EL (cell line): Measurements from ENCODE around the gene PRSS33.

ENCODE experiments used
- DNase-seq: peaks from one replicate; pipeline ENCODE4 v3.0.0-alpha.2; 2016

Gene PRSS33

DNA sequence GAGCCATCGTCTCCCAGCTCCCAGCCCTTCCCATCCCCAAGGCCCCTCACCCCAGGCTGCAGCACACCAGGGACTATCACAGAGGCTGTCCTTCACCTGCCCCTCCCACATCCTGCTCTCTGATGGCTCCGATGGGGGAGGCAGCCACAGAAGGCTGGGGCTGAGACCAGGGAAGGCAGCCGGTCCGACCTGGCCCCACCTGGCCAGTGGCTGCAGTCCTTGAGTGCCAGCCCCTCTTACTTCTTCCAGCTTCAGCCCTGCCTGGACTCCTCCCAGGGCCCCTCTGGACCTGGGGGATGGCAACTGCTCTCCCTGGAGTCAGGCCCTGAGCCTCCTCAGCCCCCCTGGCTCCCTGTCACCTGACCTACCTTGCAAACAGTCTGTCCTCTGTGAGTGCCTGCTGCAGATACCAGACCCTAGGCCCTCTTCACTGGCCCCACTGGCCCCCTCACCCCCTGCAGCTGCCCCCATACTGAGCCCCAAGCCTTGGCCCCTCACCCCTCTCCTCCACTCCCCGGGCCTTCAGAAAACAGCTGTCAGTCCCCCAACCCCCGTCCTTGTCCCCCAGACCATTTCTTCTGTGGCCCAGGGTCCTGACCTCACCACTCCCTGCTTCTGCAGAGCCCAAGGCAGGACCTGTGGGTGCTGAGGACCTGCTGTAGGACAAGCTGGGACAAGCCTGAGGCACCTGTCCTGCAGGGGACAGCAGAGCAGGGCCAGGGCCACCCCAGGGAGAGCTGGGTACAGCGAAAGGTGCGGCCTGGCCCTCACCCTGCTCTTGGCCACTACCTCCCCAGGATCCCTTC, 47.5 kb downstream of the PRSS33 start:
- DNase-seq = no peak

DNA sequence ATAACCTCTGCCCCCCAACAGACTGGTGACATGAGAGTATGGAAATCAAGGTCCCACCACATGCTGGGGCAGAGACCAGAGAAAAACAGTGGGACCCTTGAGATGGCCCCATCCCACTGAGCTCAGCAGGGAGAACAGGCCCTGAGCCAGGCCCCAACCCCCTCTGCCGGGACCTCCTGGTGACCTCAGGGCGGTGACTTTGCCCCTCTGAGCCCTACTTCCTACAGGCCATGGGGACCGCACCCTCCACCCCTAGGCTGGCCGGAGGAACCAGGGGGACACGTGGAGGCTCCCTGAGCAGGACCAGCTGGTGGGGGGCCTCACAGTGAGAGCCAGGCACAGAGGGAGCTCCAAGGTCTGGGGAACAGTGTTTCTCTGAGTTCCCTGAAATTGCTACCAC, 48.7 kb downstream of the PRSS33 start:
- DNase-seq = no peak

DNA sequence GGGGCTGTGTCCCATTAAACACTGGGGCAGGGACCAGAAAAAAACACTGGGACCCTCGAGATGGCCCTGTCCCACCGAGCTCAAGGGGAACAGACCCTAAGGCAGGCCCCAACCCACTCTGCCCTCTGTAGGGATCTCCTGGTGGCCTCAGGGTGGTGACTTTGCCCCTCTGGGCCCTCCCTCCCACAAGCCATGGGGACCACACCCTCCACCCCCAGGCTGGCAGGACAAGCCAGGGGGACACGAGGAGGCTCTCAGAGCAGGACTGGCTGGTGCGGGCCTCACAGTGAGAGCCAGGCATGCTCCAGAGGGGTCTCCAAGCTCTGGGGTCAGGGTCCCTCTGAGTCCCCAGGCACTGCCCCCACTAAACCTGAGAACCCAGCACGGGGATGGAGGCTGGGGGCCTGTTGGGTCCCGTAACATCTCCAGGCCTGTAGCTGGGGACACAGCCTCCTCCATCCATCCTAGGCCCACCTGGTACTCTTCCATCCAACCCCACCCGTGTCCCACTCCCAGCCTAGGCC, 49.4 kb downstream of the PRSS33 start:
- DNase-seq = no peak

DNA sequence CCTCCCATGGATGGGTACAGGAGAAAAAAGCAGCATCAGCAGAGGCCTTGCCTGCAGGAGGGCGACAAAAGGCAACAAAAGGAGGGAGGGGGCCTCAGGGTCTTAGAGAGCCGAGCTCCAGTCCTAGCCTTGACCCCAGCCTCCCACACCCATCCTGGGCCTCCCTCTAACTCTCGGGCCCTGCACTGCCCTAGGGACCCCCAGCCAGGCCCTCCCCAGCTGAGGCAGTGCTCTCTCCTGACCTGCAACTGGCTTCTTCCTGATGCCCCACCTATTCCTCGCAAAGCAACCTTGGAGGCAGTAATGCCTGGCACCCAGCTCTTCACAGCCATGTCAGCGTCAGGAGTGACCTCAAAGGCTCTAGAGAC, 50.1 kb downstream of the PRSS33 start:
- no peak for DNase-seq

DNA sequence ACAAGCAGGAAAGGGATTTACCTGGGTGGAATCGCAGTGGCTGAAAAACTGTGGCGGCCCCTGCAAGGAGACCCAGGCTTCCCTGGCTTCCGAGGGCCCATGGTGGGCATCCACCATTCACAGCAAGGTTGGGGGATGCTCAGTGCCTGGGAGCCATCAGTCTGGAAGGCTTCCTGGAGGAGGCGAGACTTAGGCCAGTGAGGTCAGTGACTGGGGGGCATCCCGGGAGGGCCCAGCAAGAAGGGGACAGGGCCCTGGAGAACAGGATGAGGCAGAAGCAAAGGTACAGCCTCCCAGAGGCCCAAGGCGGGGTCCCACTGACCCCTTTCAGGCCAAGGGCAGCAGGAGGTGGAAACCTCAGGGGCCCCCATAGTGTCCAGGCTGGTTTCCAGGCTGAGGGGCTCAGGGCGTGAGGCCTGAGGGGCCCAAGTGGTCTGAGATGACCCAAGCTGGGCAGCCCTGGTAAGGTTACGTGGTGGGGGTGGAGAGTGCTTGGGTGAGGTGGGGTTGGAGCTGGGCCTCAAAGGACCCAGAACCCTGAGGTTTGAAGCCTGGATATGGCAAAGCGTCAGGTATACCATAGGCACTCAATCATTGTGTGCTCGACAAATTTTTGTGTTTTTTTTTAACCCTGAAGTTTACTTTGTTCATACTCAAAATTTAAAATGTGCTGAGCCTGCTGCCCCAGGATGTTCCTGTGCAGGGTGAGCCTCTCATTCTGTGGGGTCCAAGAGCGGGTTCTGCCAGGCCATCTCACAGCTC, 50.7 kb downstream of the PRSS33 start:
- no peak for DNase-seq

DNA sequence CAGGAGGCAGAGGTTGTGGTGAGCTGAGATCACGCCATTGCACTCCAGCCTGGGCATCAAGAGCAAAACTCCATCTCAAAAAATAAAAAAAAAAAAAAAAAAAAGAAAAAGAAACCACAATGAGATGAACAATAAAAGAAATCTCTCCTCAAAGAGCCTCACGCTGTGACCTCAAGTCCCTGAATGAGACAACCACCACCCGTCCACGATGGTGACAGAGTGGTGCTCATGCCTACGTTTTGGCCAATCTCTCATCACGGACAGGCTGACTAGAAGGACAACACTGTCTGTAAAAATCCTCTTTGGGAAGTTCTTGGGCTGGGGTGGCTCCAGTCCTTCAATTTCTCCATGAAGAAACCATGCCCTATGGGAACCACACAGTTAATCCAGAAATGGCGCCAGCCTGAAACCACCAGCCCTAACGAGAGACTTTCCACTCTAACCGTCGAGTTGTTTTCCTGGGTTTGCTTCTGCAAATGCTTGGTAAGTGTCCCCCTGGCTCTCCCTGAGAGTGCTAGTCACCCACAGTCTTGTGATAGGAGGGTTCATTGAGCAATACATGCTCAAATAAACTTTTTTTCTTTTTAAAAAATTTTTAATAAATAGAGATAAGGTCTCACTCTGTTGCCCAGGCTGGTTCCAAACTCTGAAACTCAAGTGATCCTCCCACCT, 52.4 kb downstream of the PRSS33 start:
- no peak for DNase-seq
